GM10847 (cell line): ENCODE measurements around the gene RNASE4.

ENCODE experiments used
- POLR2A ChIP-seq: IDR thresholded peaks from 2 replicates; pipeline ENCODE4 v1.6.1; 2011; ENCODE audit not compliant: insufficient read length; ENCODE audit errors: extremely low read depth

Gene RNASE4

GRCh38 chr14:20686386-20687143 is 2.2 kb downstream of the RNASE4 start:
- no peak for TF ChIP-seq POLR2A

- TF ChIP-seq POLR2A, result no peak
Observed at GRCh38 chr14:20687362-20688166, 3.2 kb downstream of the RNASE4 start.

GRCh38 chr14:20688167-20688839 is 3.9 kb downstream of the RNASE4 start, which contains the start of gene ANG:
ANG (plus strand) TSS chr14:20688764; CDS start chr14:20693565, 4,801 bp downstream.
- TF ChIP-seq POLR2A, result no peak

- no peak for TF ChIP-seq POLR2A
Observed at GRCh38 chr14:20690848-20691640, 6.7 kb downstream of the RNASE4 start.

- no peak for TF ChIP-seq POLR2A
Observed at GRCh38 chr14:20692116-20692751, 7.9 kb downstream of the RNASE4 start.

GRCh38 chr14:20696764-20697163 is 12.4 kb downstream of the RNASE4 start:
- no peak for TF ChIP-seq POLR2A

GRCh38 chr14:20697273-20698017 is 13.1 kb downstream of the RNASE4 start:
- no peak for TF ChIP-seq POLR2A

- TF ChIP-seq POLR2A, result no peak
Observed at GRCh38 chr14:20698018-20698329, 13.6 kb downstream of the RNASE4 start.

- TF ChIP-seq POLR2A, result no peak
Observed at GRCh38 chr14:20698934-20699333, 14.6 kb downstream of the RNASE4 start.

- TF ChIP-seq POLR2A, result no peak
Observed at GRCh38 chr14:20699931-20700330, 15.6 kb downstream of the RNASE4 start.

- no peak for TF ChIP-seq POLR2A
Observed at GRCh38 chr14:20706657-20707355, 22.4 kb downstream of the RNASE4 start.

- TF ChIP-seq POLR2A, result no peak
Observed at GRCh38 chr14:20707622-20708021, 23.3 kb downstream of the RNASE4 start.

- no peak for TF ChIP-seq POLR2A
Observed at GRCh38 chr14:20711261-20711660, 26.9 kb downstream of the RNASE4 start.
